Measurements from ENCODE around the gene RASGEF1C.

RASGEF1C gene

GRCh38 chr5:180230017-180230416 lies 21.0 kb upstream of the RASGEF1C start:
- H3K4me3 ChIP-seq (ENCODE audit: low read depth, low read length): no peak overlapping the region
- ChIA-PET CTCF (interaction anchor here (0.5 to 0.8 kb wide), 2 partner anchors 17 to 85 kb away, joined by 3 to 4 read pairs; no protein-coding TSS in a partner anchor), POLR2A (no interaction called here)
- peaks cover 0 to 35% of the 10 kb centered on the region in 2 experiments for H3K36me3 ChIP-seq (ENCODE audit: control insufficient read depth in 2 of 2, insufficient read depth in 1 of 2, low read length in 2 of 2)
- no peaks in the 10 kb centered on the region for H3K4me1 ChIP-seq (ENCODE audit: control insufficient read depth, insufficient read depth, low read length)
- TF ChIP-seq REST (tag by site-specific recombination; IDR thresholded peaks at IDR 0.05): no peak
- TF ChIP-seq ZNF155 (tag by site-specific recombination; IDR thresholded peaks at IDR 0.05): no peak
- no peak for TF ChIP-seq ZNF335 (tag by site-specific recombination; conservative IDR thresholded peaks at IDR 0.05)
- no peak for TF ChIP-seq ZBTB6 (tag by site-specific recombination; IDR thresholded peaks at IDR 0.05)
- TF ChIP-seq ZNF175 (tag by site-specific recombination; IDR thresholded peaks at IDR 0.05): no peak
- no peak for TF ChIP-seq IKZF3 (tag by site-specific recombination; IDR thresholded peaks at IDR 0.05)
- TF ChIP-seq ZNF704 (tag by site-specific recombination; IDR thresholded peaks at IDR 0.05): no peak
- TF ChIP-seq HOXC10 (CRISPR knock-in tag; IDR thresholded peaks at IDR 0.05): no peak
- no peak for TF ChIP-seq ZNF660 (tag by site-specific recombination; IDR thresholded peaks at IDR 0.05)
- TF ChIP-seq ZSCAN23 (tag by site-specific recombination; IDR thresholded peaks at IDR 0.05): no peak
- TF ChIP-seq ZXDB (tag by site-specific recombination; IDR thresholded peaks at IDR 0.05): no peak
- TF ChIP-seq ZNF560 (tag by site-specific recombination; IDR thresholded peaks at IDR 0.05; ENCODE audit: borderline replicate concordance): no peak
- no peak for TF ChIP-seq ZNF157 (tag by site-specific recombination; IDR thresholded peaks at IDR 0.05)
- no peak for TF ChIP-seq ZNF26 (tag by site-specific recombination; IDR thresholded peaks at IDR 0.05)
- TF ChIP-seq ZNF37A (tag by site-specific recombination; IDR thresholded peaks at IDR 0.05): no peak
- TF ChIP-seq SALL2 (tag by site-specific recombination; IDR thresholded peaks at IDR 0.05; ENCODE audit: borderline replicate concordance): no peak
- TF ChIP-seq ZNF701 (tag by site-specific recombination; IDR thresholded peaks at IDR 0.05): no peak
- TF ChIP-seq, protein P1, sequence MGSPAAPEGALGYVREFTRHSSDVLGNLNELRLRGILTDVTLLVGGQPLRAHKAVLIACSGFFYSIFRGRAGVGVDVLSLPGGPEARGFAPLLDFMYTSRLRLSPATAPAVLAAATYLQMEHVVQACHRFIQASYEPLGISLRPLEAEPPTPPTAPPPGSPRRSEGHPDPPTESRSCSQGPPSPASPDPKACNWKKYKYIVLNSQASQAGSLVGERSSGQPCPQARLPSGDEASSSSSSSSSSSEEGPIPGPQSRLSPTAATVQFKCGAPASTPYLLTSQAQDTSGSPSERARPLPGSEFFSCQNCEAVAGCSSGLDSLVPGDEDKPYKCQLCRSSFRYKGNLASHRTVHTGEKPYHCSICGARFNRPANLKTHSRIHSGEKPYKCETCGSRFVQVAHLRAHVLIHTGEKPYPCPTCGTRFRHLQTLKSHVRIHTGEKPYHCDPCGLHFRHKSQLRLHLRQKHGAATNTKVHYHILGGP (tag by site-specific recombination; IDR thresholded peaks at IDR 0.05): no peak
- TF ChIP-seq, protein P2, sequence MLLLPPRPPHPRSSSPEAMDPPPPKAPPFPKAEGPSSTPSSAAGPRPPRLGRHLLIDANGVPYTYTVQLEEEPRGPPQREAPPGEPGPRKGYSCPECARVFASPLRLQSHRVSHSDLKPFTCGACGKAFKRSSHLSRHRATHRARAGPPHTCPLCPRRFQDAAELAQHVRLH (tag by site-specific recombination; IDR thresholded peaks at IDR 0.05): no peak
- no peak for TF ChIP-seq BCL11B (tag by site-specific recombination; IDR thresholded peaks at IDR 0.05; ENCODE audit: low read depth)
- H3K9me3 ChIP-seq (ENCODE audit: control insufficient read depth, insufficient read depth, low read depth, low read length): no peaks in the 10 kb centered on the region
- H3K27ac ChIP-seq (ENCODE audit: extremely low read depth, low read depth, low read length): no peak overlapping the region
